Left kidney (tissue), 2 donors: ENCODE measurements around the gene YPEL5. TPM values are rescaled to one million over a fixed set of nuclear protein-coding genes. Genes with fewer than 3 reads are reported as not detected.

Source experiments
- DNase-seq: peaks from one replicate; pipeline ENCODE4 v3.0.0-alpha.2; 2013
- polyA plus RNA-seq: library from polyadenylated mRNA; unstranded; fragments of 120-200 nt; gene quantifications from one replicate; pipeline ENCODE4 v1.2.1, GENCODE V29; 2013; ENCODE audit not compliant: insufficient read length

The YPEL5 gene
- polyA plus RNA-seq, 1 donor = 128 TPM

GRCh38 chr2:30203156-30203555 is 56.3 kb downstream of the YPEL5 start:
- no peak for DNase-seq

- DNase-seq = no peak
These were observed 57.5 kb downstream of the YPEL5 start for GRCh38 chr2:30204281-30204680.

GRCh38 chr2:30205456-30205855 is 58.6 kb downstream of the YPEL5 start:
- no peak for DNase-seq

- DNase-seq = no peak
These were observed 59.9 kb downstream of the YPEL5 start for GRCh38 chr2:30206461-30207430.

GRCh38 chr2:30208453-30208852 is 61.6 kb downstream of the YPEL5 start:
- DNase-seq = no peak

- DNase-seq = no peak
These were observed 62.4 kb downstream of the YPEL5 start for GRCh38 chr2:30209227-30209626.

Other genes with a start within 250 kb of the YPEL5 start
- 0.55 TPM for gene ALK, start 225.4 kb upstream of the YPEL5 start, polyA plus RNA-seq
- gene LBH, start 84.5 kb downstream of the YPEL5 start, polyA plus RNA-seq = 91.3 TPM